ENCODE measurements around the gene SLC2A11. TPM values are rescaled to one million over a fixed set of nuclear protein-coding genes. Genes with fewer than 3 reads are reported as not detected.

The SLC2A11 gene
- total RNA-seq, 1 experiment from 2014 or later = 17.2 TPM

- RAD21 ChIA-PET (ENCODE audit: low non-redundant PET in 1 of 2, low total read pairs in 2 of 2, uncharacterized antibody in 2 of 2, unreplicated experiment in 2 of 2) = no interaction called here
- Histone ChIP-seq H3K36me3 (ENCODE audit: control insufficient read depth in 1 of 2, insufficient read depth in 2 of 2, low read length in 2 of 2) (peaks cover 2 to 5% of the 10 kb centered on the region in 2 experiments; a peak in 3 of 4 replicates), H3K9ac (ENCODE audit: low read length) (no peak overlapping the region), H2AFZ (ENCODE audit: low read depth, low read length, poor library complexity, severe bottlenecking) (no peak overlapping the region), H3K9me3 (ENCODE audit: control insufficient read depth in 1 of 2, insufficient read depth in 1 of 2, low read depth in 1 of 2, low read length in 2 of 2) (no peaks in the 10 kb centered on the region), H3K4me2 (ENCODE audit: low read length) (no peak overlapping the region), H3K27ac (ENCODE audit: low read depth, low read length) (no peak overlapping the region), H3K4me1 (ENCODE audit: control insufficient read depth in 1 of 2, insufficient read depth in 2 of 2, low read length in 2 of 2) (no peaks in the 10 kb centered on the region), H3K9me2 (ENCODE audit: insufficient read depth) (no peaks in the 10 kb centered on the region), H3K27me3 (ENCODE audit: insufficient read depth, low read length) (no peaks in the 10 kb centered on the region), H3K79me2 (ENCODE audit: insufficient read depth, low read length) (no peaks in the 10 kb centered on the region; the same call in 1 of the 2 replicates), H3K4me3 (replicated peaks in 1 of 2; ENCODE audit: low read depth in 1 of 2, low read length in 2 of 2) (no peak overlapping the region), H4K20me1 (ENCODE audit: insufficient read depth) (no peaks in the 10 kb centered on the region)
- ATAC-seq (no peak), DNase-seq (ENCODE audit: low read depth, low spot score) (no peak)
- TF ChIP-seq CBX3 (IDR thresholded peaks at IDR 0.05; ENCODE audit: low read depth) (no peak), FOSL1 (IDR thresholded peaks at IDR 0.05; ENCODE audit: low read depth) (no peak), REST (IDR thresholded peaks at IDR 0.05; ENCODE audit: low read depth) (no peak), ZNF274 (IDR thresholded peaks at IDR 0.05; ENCODE audit: low read depth, low read length) (no peak), RAD21 (IDR thresholded peaks at IDR 0.05; ENCODE audit: low read depth) (no peak), ZFX (IDR thresholded peaks at IDR 0.05) (no peak), CEBPB (IDR thresholded peaks at IDR 0.05; ENCODE audit: low read depth) (no peak), EZH2phosphoT487 (IDR thresholded peaks at IDR 0.05; ENCODE audit: borderline replicate concordance) (no peak)
- TF ChIP-seq, protein P1, sequence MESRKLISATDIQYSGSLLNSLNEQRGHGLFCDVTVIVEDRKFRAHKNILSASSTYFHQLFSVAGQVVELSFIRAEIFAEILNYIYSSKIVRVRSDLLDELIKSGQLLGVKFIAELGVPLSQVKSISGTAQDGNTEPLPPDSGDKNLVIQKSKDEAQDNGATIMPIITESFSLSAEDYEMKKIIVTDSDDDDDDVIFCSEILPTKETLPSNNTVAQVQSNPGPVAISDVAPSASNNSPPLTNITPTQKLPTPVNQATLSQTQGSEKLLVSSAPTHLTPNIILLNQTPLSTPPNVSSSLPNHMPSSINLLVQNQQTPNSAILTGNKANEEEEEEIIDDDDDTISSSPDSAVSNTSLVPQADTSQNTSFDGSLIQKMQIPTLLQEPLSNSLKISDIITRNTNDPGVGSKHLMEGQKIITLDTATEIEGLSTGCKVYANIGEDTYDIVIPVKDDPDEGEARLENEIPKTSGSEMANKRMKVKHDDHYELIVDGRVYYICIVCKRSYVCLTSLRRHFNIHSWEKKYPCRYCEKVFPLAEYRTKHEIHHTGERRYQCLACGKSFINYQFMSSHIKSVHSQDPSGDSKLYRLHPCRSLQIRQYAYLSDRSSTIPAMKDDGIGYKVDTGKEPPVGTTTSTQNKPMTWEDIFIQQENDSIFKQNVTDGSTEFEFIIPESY (IDR thresholded peaks at IDR 0.05; ENCODE audit: extremely low read depth, insufficient replicate concordance, low read length) = no peak
- BruUV-seq (replicated peaks) = no TSS peak
- CTCF ChIA-PET = no interaction called here
- POLR2A ChIA-PET = no interaction called here
- intact Hi-C loops (cut with micrococcal nuclease) = no loop called here
Observed at GRCh38 chr22:23836281-23836680, 21.4 kb upstream of the SLC2A11 start.
